Measurements from ENCODE around the gene GDPGP1. TPM values are rescaled to one million over a fixed set of nuclear protein-coding genes. Genes with fewer than 3 reads are reported as not detected.

GDPGP1 gene
- total and polyA plus RNA-seq, 2 of the 4 experiments (the other 2 are of a cell fraction): 2.3 to 4.1 TPM

GRCh38 chr15:90261811-90262210 is 27.8 kb downstream of the GDPGP1 start:
- ATAC-seq (ENCODE audit: low read depth) (no peak), DNase-seq (peak; percentile 71)
- WGBS, 2 experiments (ENCODE audit: extremely low coverage in 2 of 2, insufficient read length in 1 of 2): no CpG with 5 or more reads among the region's 5 CpGs
- Histone ChIP-seq H3K4ac (ENCODE audit: low read depth, low read length) (no peak overlapping the region), H3K14ac (replicated peaks; ENCODE audit: low read depth, low read length) (no peak overlapping the region), H4K20me1 (ENCODE audit: insufficient read depth, low read length) (peaks cover under 1% of the 10 kb centered on the region; the same call in 1 of the 2 replicates), H3K4me2 (ENCODE audit: low read depth, low read length) (no peak overlapping the region), H2BK20ac (ENCODE audit: low read depth, low read length) (no peak overlapping the region), H4K8ac (ENCODE audit: low read depth in 2 of 2, low read length in 2 of 2) (no peak overlapping the region), H3K79me1 (ENCODE audit: low read depth in 1 of 2, low read length in 2 of 2) (peaks cover 12 to 24% of the 10 kb centered on the region in 2 experiments), H3K9ac (ENCODE audit: low read depth, low read length) (no peak overlapping the region), H3K56ac (ENCODE audit: extremely low read depth, insufficient read depth, low read length) (no peak overlapping the region), H3K27ac (ENCODE audit: insufficient read depth, low read length) (no peak overlapping the region), H2AK9ac (replicated peaks; ENCODE audit: low read depth, low read length, poor library complexity) (no peak overlapping the region), H2BK5ac (ENCODE audit: low read depth, low read length, poor library complexity, severe bottlenecking) (no peak overlapping the region), H3K36me3 (ENCODE audit: control insufficient read depth, insufficient read depth, low read length) (no peaks in the 10 kb centered on the region), H4K91ac (ENCODE audit: insufficient read depth, low read depth, low read length) (no peak overlapping the region), H3K23ac (ENCODE audit: low read depth, low read length) (no peak overlapping the region), H3K18ac (ENCODE audit: low read depth, low read length) (no peak overlapping the region), H2AK5ac (ENCODE audit: low read depth, low read length) (no peak overlapping the region), H3K4me3 (ENCODE audit: insufficient read depth, low read depth, low read length) (no peak overlapping the region), H2AFZ (replicated peaks; ENCODE audit: low read length, poor library complexity) (no peak overlapping the region), H3K4me1 (ENCODE audit: control insufficient read depth, insufficient read depth, low read length) (peaks cover 4% of the 10 kb centered on the region), H3K27me3 (ENCODE audit: control insufficient read depth, insufficient read depth, low read length) (no peaks in the 10 kb centered on the region), H4K5ac (ENCODE audit: low read depth, low read length) (no peak overlapping the region), H2BK15ac (ENCODE audit: low read depth, low read length) (no peak overlapping the region), H2BK120ac (ENCODE audit: low read depth, low read length) (no peak overlapping the region), H3K9me1 (ENCODE audit: insufficient read depth, low read length) (peaks cover 8% of the 10 kb centered on the region), H3K9me3 (ENCODE audit: control insufficient read depth, insufficient read depth, low read length) (no peaks in the 10 kb centered on the region)
- no TSS peak for BruUV-seq (replicated peaks)
- TF ChIP-seq USF2 (IDR thresholded peaks at IDR 0.05; ENCODE audit: low read depth, low read length) (no peak), CEBPB (IDR thresholded peaks at IDR 0.05; ENCODE audit: low read depth, low read length) (peak; percentile 78), RCOR1 (IDR thresholded peaks at IDR 0.05; ENCODE audit: insufficient replicate concordance, low read length) (no peak), FOS (IDR thresholded peaks at IDR 0.05; ENCODE audit: low read depth, low read length) (0 out of 2 replicates have a peak, but pooled peaks have one; percentile 18), NFE2L2 (IDR thresholded peaks at IDR 0.05; ENCODE audit: low read depth, low read length) (peak; percentile 28; the same call in 1 of the 2 replicates), ELK1 (IDR thresholded peaks at IDR 0.05; ENCODE audit: borderline replicate concordance, low read depth, low read length) (no peak)
- in situ Hi-C loops (cut with MboI; ENCODE audit: low sequenced_read_pairs): no loop called here
- dilution Hi-C loops (cut with HindIII; ENCODE audit: low sequenced_read_pairs, unreplicated experiment): no loop called here
- ChIA-PET CTCF (no interaction called here), POLR2A (ENCODE audit: unreplicated experiment) (no interaction called here)
- intact Hi-C loops (cut with micrococcal nuclease): no loop called here
